Bone marrow (tissue), 2 donors: ENCODE results near the gene ZNHIT1.
"Not testable (repeated sequence)": the region's sequence is repeated elsewhere in the genome, so short reads cannot be mapped to it uniquely, and the experiment has no call there.

Experiments used
- DNase-seq, 2 donors: peaks; one replicate each; lab custom pipeline; 2025; lab: John Stamatoyannopoulos, UW

ZNHIT1 gene

GRCh38 chr7:101186844-101187428, 31.0 kb upstream of the ZNHIT1 start:
- no peak for DNase-seq

DNA sequence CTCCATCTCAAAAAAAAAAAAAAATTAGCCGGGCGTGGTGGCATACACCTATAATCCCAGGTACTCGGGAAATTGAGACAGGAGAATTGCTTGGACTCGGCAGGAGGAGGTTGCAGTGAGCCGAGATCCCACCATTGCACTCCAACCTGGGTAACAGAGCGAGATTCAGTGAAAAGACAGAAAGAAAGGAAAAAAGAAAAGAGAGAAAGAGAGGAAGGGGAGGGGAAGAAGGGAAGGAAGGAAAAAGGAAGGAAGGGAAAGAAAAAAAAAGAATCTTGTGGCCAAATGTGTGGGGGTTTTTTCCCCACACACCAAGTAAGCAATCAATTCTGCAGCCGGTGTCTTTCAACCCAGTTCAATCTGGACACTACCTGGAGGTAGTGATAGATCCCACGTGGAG, 28.9 kb upstream of the ZNHIT1 start:
- no peak for DNase-seq

DNA sequence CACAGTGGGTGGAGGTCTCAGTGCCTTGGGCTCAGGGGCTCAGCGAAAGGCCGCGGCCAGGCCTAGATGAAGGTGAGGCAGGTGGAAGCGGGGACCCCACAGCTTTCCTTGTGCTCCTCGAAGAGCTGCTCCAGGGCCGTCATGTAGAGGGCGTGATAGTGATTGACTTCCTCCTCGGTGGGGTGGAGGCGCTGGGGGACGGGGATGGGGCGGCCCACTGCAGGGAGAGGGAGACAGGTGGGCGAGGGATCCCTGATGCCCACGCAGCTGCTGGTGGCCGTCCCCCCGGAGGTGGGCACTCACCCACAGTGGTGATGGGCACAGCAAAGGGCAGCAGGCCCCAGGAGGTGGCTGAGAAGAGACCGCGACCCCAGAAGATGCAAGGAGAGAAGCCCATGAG, 22.1 kb upstream of the ZNHIT1 start:
- no peak for DNase-seq

DNA sequence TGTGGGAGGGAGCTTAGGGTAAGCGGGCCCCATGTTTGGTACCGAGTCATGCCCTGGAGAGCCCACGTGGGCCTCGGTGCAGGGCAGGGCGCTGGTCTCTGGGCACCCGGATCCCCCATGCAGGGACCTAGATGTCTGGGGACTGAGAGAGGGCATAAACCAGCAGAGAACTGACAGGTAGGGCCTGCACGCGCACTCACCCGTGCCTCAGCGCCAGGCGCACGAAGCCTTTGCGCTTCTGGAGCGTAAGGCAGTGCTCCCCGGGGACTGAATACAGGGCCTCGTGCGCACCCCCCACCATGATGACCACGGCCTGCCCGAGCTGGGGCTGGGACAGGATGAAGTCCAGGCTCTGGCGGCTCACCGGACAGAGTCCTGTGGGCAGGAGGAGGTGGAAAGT, 20.0 kb upstream of the ZNHIT1 start:
- DNase-seq = no peak

GRCh38 chr7:101198476-101198875, 19.5 kb upstream of the ZNHIT1 start:
- DNase-seq = no peak

- not testable (repeated sequence) for DNase-seq
Observed at GRCh38 chr7:101199522-101199921, 18.4 kb upstream of the ZNHIT1 start.

DNA sequence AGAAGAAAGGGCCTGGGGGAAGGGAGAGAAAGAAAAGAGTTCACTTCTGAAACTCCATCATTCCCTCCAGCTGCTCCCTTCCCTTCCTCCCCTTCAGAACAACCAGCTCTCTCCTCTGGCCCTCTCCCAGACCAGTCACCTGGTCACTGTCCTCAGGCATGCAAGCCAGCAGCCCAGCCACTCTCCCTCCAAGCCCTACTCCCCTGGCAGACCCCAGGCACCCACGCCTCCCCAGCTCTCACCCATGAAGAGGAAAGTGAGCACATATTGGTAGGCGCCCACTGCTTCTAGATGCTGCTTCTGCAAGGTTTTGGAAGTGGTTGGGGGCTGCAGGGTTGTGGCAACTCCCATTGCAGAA, 17.5 kb upstream of the ZNHIT1 start:
- DNase-seq = no peak

DNA sequence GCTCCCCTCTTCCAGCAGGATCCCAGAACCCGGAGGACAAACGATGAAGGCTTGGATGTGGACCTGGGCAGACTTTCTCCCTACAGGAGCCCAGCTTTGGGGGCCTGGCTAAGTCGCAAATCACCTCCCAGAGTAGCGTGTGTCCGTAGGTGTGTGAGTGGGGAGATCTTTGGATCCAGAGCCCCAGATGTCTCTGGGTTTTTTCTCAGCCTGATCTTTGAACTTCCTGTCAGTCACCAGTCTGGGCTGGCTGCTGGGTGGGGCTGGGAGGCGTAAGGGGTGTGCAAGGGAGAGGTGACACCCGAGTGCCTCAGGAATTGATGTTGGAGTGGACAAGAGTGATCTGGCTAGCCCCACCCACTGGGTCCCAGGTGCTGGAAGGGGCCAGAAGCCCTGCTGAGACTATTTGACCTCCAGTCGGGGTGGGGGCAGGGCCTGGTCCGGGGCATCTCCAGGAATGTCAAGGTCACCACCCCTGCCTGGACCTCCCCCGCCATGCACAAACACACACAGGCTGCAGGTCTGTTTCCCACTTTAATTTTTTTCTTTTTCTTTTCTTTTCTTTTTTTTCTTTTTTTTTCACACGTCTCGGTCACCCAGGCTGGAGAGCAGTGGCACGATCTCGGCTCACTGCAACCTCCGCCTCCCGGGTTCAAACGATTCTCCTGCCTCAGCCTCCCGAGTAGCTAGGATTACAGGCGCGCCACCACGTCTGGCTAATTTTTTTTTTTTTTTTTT, 16.9 kb upstream of the ZNHIT1 start, which contains the start of gene MOGAT3:
MOGAT3 (minus strand) TSS at position 175 of the 738 bp plus-strand sequence. CDS start 182 bp downstream, outside the sequence.
- no peak for DNase-seq

GRCh38 chr7:101201695-101202602, 16.0 kb upstream of the ZNHIT1 start:
- no peak for DNase-seq

DNA sequence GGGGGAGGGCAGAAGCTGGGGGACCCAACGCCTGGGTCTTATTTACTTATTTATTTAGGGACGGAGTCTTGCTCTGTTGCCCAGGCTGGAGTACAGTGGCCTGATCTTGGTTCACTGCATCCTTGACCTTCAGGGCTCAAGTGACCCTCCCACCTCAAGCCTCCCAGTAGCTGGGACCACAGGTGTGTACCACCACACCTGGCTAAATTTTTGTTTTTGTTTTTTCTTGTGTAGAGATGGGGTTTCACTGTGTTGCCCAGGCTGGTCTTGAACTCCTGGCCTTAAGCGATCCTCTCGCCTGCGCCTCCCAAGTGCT, 15.4 kb upstream of the ZNHIT1 start:
- no peak for DNase-seq

GRCh38 chr7:101203740-101204738, 13.9 kb upstream of the ZNHIT1 start:
- DNase-seq = not testable (repeated sequence)

GRCh38 chr7:101205901-101206664, 11.9 kb upstream of the ZNHIT1 start:
- no peak for DNase-seq

DNA sequence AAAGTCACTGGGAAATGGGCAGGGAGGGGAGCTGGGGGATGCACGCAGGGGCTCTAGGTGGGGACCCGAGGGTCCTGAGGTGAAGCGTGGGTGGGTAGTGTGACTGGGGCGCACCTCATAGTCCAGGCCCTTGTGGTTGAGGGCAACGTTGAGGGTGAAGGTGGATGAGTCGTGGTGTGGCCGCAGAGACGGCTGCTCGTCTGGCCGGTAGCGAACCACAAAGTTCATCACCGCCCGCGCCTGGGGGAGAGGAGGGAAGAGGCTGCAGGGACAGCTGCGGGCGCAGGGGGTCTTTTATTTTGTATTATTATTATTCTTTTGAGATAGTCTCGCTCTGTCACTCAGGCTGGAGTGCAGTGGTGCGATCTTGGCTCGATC, 11.3 kb upstream of the ZNHIT1 start:
- DNase-seq = no peak

DNA sequence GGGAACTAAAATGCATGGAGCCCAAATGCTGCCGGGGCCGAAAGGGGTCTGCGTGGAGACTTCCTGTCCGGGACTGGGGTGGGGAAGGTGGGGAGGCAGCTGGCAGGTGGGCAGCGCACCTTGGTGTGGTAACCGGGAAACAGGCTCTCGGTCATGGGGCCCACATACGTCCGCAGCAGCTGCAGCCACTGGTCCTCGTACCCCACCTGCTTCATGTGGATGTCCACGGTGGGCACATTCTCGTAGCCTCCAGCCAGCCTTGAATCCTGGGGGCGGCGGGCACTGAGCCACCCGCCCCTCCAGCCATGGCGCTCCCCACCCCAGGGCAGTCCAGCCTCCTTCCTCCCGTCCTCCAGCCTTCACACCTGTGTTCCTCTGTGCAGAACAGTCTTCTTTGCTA, 10.5 kb upstream of the ZNHIT1 start:
- no peak for DNase-seq

GRCh38 chr7:101208794-101209193, 9.2 kb upstream of the ZNHIT1 start:
- DNase-seq = no peak

GRCh38 chr7:101210143-101210542, 7.8 kb upstream of the ZNHIT1 start:
- no peak for DNase-seq

DNA sequence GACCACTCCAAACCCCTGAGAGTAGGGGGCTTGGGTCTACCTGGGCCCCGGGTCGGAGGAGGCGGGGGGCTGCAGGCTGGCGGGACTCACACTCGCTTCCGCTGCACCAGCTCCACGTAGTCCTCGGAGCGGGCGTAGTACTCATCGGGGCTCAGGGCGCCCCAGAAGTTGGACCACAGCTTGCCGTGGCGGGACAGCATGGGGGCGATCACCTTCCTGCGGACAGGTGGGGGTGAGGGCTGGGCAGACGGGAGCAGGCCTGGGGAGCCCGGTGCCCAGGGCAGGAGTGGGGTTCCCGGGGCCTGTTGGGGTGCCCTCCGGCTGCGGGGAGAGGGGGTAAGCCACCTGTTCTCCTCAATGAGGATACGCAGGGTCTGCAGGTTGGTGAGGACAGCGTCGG, 6.5 kb upstream of the ZNHIT1 start:
- DNase-seq = no peak

GRCh38 chr7:101212014-101212413, 6.0 kb upstream of the ZNHIT1 start:
- no peak for DNase-seq

GRCh38 chr7:101216001-101216859, 1.7 kb upstream of the ZNHIT1 start:
- DNase-seq = no peak

GRCh38 chr7:101216860-101217387, 1.0 kb upstream of the ZNHIT1 start:
- no peak for DNase-seq
